SK-N-SH (cell line): ENCODE results near the gene CDKAL1.

Source experiments
- CTCF ChIP-seq: fragments of 200-600 bp; sonication (generic); IDR thresholded peaks from 2 replicates; pipeline ENCODE4 v1.6.1; 2017; ENCODE audit warnings: antibody characterized with exemption, mild to moderate bottlenecking, moderate library complexity
- EP300 ChIP-seq, 2 experiments: IDR thresholded peaks; 2 replicates each; pipeline versions ENCODE4 v1.4.0 to v1.6.1; 2012; ENCODE audit warnings: borderline replicate concordance in 1 of 2, low read depth in 1 of 2, low read length in 1 of 2
- POLR2AphosphoS5 ChIP-seq: IDR thresholded peaks from 2 replicates; pipeline ENCODE4 v1.6.1; 2012; ENCODE audit warnings: low read depth, low read length
- REST ChIP-seq: IDR thresholded peaks from 2 replicates; pipeline ENCODE4 v1.6.1; 2012; ENCODE audit warnings: mild to moderate bottlenecking, low read depth, low read length, moderate library complexity
- RFX5 ChIP-seq: IDR thresholded peaks from 2 replicates; pipeline ENCODE4 v1.6.1; 2012; ENCODE audit warnings: mild to moderate bottlenecking, improper control_type of control experiment, low read length
- TAF1 ChIP-seq: IDR thresholded peaks from 2 replicates; pipeline ENCODE4 v1.6.1; 2012; ENCODE audit warnings: low read depth, mild to moderate bottlenecking, low read length, moderate library complexity, borderline replicate concordance
- TCF12 ChIP-seq: IDR thresholded peaks from 2 replicates; pipeline ENCODE4 v1.4.0; 2012
- TEAD4 ChIP-seq: IDR thresholded peaks from 2 replicates; pipeline ENCODE4 v1.4.0; 2012; ENCODE audit warnings: mild to moderate bottlenecking, borderline replicate concordance; ENCODE audit not compliant: insufficient read depth
- USF1 ChIP-seq: IDR thresholded peaks from 2 replicates; pipeline ENCODE4 v1.4.0; 2012; ENCODE audit warnings: low read depth, borderline replicate concordance

GRCh38 chr6:20564269-20564668 lies 30.0 kb downstream of the CDKAL1 start:
- TF ChIP-seq TAF1: no peak
- TF ChIP-seq TCF12: no peak
- TF ChIP-seq CTCF: peak; percentile 80
- TF ChIP-seq EP300 (IDR thresholded peaks at IDR 0.05; ENCODE audit: borderline replicate concordance in 1 of 2, low read depth in 1 of 2, low read length in 1 of 2): no peak
- no peak for TF ChIP-seq USF1
- no peak for TF ChIP-seq POLR2AphosphoS5
- TF ChIP-seq REST: no peak
- no peak for TF ChIP-seq RFX5
- TF ChIP-seq TEAD4: no peak
